Activated T-cell treated with anti-CD3 and anti-CD28 coated beads for 1 hour (primary cell): Measurements from ENCODE around the gene HCCS.
A peak's percentile ranks its signal among the peaks of the same experiment; 100 is the strongest.

Experiments
- DNase-seq: peaks from one replicate; pipeline ENCODE4 v3.0.0-alpha.2; 2020; ENCODE audit warnings: low read depth

Gene HCCS

DNA sequence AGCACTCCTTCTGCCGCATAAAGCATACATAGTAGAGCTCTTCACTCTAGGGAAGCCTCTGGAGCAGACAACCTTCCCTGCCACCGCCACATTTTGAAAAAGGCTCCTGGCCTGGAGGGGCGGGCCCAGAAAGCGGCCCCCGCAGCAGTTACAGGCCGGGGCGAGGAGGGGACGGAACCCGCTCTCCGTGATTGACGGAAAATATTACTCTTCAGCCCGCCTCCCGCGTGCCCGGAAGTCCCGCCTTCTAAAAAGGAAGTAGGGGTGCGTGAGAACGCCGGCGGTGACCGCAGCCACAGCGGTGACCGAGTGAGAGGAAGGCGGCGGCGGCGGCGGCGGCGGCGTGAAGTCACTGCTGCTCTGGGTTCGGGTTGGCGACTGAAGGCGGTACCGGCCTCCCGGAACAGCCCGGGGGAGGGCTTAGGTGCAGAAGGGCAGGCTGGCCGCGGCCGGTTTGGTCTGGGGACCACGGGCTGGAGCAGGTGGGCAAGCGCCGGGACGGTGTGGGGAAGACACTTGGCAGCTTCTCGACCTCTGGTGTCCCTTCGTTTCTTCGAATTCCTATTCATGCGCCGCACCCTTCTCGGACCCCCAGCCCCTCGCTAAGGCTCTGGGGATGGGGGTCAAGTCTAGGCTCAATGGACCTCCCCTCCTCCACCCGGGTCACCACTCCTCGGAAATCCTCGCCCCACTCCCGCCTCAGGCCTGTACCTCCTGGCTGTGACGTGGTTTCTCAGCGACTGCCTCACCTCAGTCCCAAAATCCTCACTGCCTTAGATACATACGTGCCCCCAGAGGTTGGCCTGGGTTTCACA lies at the start of gene HCCS:
HCCS (plus strand) TSS at position 296 of the 815 bp plus-strand sequence. CDS start 729 bp downstream, outside the sequence.
- peak; percentile 69 for DNase-seq

GRCh38 chrX:11064276-11064675 lies 46.9 kb upstream of the HCCS start:
- DNase-seq, result no peak

- DNase-seq, result no peak
Observed at GRCh38 chrX:11064851-11065600, 46.1 kb upstream of the HCCS start.

- no peak for DNase-seq
Observed at GRCh38 chrX:11066812-11067211, 44.3 kb upstream of the HCCS start.

- DNase-seq, result no peak
Observed at GRCh38 chrX:11073381-11073780, 37.8 kb upstream of the HCCS start.

DNA sequence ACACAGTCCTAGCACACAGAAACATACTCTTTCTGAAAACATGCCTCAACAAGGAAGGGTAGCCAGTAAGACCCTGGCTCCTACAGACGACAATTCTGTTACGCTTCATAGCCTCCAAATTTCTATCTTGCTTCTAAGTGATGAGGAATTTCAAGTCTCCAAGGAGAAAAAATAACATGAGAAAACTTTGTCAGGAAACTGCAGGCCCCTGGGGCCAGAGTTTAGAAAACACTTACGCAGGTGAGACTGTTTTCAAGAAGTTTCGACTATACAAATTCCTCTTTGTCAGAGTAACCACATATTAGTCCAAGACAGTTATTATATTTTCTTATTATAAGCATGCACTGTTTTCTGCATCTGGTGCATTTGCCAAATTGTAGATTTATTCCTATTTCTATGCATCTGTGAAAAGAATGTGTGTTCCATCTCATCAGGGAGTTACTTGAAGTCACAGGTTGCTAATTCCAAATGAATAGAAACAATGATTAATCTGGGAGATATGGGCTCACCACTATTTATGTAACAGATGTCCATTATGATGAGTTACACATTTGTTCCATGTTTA lies 30.3 kb upstream of the HCCS start:
- no peak for DNase-seq

DNA sequence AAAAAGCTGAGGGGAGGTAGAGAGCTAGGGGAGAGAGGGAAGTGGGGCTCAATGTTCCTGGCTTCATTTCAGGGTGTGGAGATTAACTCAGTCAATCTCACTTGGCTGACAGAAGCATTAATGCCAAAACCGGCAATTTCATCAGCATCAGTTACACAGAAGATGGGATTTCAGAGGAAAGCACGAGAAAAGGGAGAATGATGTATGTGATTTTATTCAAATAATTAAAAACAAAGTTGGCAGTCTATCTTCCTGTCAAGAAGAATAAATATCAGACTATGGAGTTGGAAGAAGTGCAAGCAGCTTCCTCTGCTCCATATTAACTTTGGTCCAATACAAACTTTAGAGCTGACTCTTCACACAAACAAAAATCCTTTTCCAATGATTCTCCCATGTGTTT lies 29.6 kb upstream of the HCCS start:
- DNase-seq, result no peak

DNA sequence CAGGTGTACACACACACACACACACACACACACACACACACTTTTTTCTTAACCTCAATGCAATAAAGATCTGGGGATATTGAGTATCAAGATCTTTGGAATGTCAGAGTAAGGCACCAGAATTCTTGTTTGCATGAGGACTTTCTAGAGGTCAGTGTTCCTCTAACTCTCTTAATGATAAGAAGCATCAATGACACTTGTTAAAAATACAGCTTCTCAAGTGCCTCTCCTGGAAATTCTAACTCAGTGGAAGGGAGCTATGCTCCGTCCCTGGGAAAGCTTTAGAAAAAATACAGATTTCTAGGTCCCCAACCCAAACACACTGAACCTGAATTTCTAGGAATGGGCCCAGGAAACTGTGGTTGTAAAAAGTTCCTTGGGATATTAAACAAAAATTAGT lies 25.8 kb upstream of the HCCS start:
- no peak for DNase-seq

- DNase-seq, result no peak
Observed at GRCh38 chrX:11089802-11090201, 21.3 kb upstream of the HCCS start.

DNA sequence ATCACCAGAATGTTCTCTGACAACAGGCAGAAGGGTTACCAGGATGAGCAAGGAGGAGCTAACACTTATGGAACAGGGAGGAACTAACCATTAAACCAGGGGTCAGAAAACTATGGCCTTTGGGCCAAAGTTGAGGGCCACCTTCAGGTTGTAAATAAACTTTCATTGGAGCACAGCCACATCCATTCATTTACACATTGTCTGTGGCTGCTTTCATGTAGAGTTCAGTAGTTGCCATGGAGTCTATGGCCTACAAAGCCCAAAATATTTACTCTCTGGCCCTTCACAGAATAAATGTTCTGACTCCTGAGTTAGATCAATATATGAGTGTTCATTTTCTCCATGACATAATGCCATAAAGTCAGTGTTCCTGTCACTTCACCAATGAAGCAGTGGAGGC lies 13.2 kb upstream of the HCCS start:
- DNase-seq, result no peak

GRCh38 chrX:11099465-11099864 lies 11.7 kb upstream of the HCCS start:
- no peak for DNase-seq

- no peak for DNase-seq
Observed at GRCh38 chrX:11100281-11101035, 10.7 kb upstream of the HCCS start.

GRCh38 chrX:11103006-11103405 lies 8.1 kb upstream of the HCCS start:
- DNase-seq, result no peak

GRCh38 chrX:11103751-11104150 lies 7.4 kb upstream of the HCCS start:
- no peak for DNase-seq

- DNase-seq, result no peak
Observed at GRCh38 chrX:11105080-11105479, 6.1 kb upstream of the HCCS start.

DNA sequence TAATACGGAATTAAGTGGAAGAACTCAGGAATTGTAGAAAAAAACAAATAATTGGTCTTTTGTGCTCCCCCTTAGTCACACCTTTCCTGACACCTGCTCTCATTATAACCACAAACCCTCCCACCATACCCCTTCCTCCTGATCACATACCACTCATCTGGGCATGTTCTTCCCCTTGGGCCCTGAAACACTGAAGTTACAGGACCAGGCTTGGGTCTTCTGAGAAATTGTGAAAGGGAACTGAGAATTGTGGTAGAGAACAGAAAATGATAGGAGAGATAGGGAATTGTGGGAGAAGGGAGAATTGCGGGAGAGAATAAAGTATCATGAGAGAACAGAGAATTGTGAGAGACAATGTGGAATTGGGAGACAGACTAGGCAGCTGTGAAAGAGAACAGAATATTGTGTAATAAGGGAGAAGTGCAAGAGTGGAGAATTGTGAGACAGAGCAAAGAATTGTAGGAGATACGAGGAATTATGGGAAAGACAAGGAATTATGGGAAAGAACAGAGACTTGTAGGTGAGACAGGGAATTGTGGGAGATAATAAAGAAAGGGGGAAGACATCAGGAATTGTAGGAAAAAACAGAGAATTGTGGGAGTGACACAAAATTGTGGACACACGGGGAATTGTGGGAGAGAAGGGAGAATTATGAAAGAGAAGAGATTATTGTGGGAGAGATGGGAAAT lies 2.7 kb upstream of the HCCS start:
- DNase-seq, result no peak

- no peak for DNase-seq
Observed at GRCh38 chrX:11109968-11110367, 1.2 kb upstream of the HCCS start.

DNA sequence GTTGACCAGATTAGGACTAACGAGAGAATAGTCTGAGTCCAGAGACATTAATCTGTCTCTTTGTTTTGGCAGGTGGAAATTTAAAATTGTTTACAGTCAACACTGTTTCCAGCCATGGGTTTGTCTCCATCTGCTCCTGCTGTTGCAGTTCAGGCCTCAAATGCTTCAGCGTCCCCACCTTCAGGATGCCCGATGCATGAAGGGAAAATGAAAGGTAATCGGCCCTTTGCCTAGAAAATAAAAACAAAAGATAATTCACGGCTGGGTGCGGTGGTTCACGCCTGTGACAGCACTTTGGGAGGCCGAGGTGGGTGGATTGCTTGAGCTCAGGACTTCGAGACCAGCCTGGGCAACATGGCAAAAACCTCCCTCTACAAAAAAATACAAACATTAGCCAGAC lies 815 bp downstream of the HCCS start:
- DNase-seq, result no peak

DNA sequence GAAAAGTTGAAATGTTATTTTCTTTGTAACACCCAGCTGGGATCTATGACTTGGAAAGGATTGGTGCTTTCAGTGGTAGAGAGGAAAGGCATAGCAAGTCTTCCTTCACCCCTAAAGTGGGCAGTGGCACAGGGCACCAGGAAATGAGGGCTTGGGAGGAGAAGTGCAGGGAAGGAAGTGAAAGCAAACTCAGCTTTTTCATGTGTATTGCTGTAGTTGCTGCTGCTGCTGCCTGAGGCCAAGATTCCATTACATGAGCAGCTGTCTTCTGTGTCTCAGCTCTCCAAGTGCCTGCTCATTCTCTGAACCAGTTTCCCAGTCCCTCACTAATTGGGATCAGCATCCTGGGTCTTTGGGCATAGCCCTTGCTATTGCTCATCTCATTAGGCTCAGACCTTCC lies 2.6 kb downstream of the HCCS start:
- DNase-seq, result no peak

DNA sequence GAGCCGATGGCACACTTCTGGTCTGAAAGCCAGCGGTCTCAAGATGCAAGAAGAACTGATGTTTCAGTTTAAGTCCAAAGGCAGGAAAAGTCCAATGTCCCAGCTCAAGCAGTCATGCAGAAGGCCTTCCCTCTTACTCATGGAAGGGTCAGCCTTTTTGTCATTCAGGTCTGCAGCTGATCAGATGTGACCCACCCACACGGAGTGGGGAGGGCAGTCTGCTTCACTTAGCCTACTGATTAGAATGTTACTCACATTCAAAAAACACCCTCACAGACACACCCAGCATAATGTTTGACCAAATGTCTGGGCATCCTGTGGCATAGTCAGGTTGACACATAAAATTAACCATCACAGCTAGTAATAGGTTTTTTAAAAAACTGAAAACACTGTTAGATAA lies 6.6 kb downstream of the HCCS start:
- no peak for DNase-seq

DNA sequence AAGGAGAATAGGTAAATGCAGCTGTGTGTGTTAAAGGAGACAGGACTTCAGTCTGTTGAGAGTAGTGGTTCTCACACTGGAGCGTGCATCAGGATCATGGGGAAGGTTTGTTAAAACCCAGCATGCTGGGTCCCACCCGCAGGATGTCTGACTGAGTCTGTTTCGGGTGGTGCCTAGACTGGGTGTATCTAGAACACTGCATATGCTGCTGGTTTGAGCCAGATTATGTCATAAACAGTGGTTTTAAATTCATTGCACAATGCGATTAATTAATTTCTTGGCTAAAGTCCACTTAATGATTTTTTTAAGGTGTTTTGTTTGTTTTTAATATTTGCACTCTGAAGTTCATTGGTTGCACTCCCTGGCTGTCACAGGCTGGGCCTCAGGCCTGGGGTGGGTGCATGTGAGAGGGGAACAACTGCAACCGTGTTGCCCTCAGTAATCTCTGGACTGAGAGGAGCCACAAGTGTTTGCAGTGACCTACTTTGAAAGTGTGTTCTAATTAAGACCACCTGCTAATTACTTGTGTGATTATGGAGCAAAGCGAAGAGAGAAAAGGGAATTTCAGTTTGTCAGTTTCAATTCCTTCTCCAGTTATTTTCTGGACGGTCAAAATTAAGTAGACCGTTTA lies 8.3 kb downstream of the HCCS start:
- DNase-seq, result no peak
